ENCODE data around the gene NR1D1.
A peak's percentile ranks its signal among the peaks of the same experiment; 100 is the strongest.

Gene NR1D1

GRCh38 chr17:40122999-40123810 is 22.8 kb upstream of the NR1D1 start (continued):
- TF ChIP-seq REST (tag by site-specific recombination; IDR thresholded peaks at IDR 0.05): no peak
- no peak for TF ChIP-seq ZNF404 (tag by site-specific recombination; IDR thresholded peaks at IDR 0.05)
- peak; percentile 37; the same call in 1 of the 2 replicates for TF ChIP-seq ZBTB6 (tag by site-specific recombination; IDR thresholded peaks at IDR 0.05)
- no peak for TF ChIP-seq MEIS1 (CRISPR knock-in tag; IDR thresholded peaks at IDR 0.05; ENCODE audit: borderline replicate concordance)
- TF ChIP-seq ZNF324 (tag by site-specific recombination; IDR thresholded peaks at IDR 0.05): peak; percentile 86; the same call in 1 of the 2 replicates
- TF ChIP-seq KLF9 (tag by site-specific recombination; IDR thresholded peaks at IDR 0.05; ENCODE audit: low read depth): peak; percentile 72
- TF ChIP-seq KLF17 (tag by site-specific recombination; IDR thresholded peaks at IDR 0.05): peak; percentile 74; the same call in 1 of the 2 replicates
- peak; percentile 79 for TF ChIP-seq GLIS2 (tag by site-specific recombination; IDR thresholded peaks at IDR 0.05)
- TF ChIP-seq ZBTB17 (tag by site-specific recombination; IDR thresholded peaks at IDR 0.05): peak; percentile 98
- TF ChIP-seq ZFP37 (tag by site-specific recombination; IDR thresholded peaks at IDR 0.05): peak; percentile 93; the same call in 1 of the 2 replicates
- peak; percentile 29; the same call in 1 of the 2 replicates for TF ChIP-seq REPIN1 (tag by site-specific recombination; IDR thresholded peaks at IDR 0.05; ENCODE audit: low read depth)
- TF ChIP-seq YY2 (tag by site-specific recombination; IDR thresholded peaks at IDR 0.05): peak; percentile 71
- TF ChIP-seq SP7 (tag by site-specific recombination; IDR thresholded peaks at IDR 0.05): peak; percentile 77; the same call in 1 of the 2 replicates
- TF ChIP-seq ZNF449 (tag by site-specific recombination; IDR thresholded peaks at IDR 0.05): peak; percentile 52; the same call in 1 of the 2 replicates
- TF ChIP-seq ZNF121 (tag by site-specific recombination; IDR thresholded peaks at IDR 0.05): no peak
- TF ChIP-seq ZNF16 (tag by site-specific recombination; IDR thresholded peaks at IDR 0.05; ENCODE audit: low read depth): no peak
- TF ChIP-seq ZNF768 (tag by site-specific recombination; IDR thresholded peaks at IDR 0.05): no peak
- TF ChIP-seq ZNF423 (tag by site-specific recombination; IDR thresholded peaks at IDR 0.05): peak; percentile 20; the same call in 1 of the 2 replicates
- TF ChIP-seq ZFHX2 (tag by site-specific recombination; conservative IDR thresholded peaks at IDR 0.05): peak; percentile 67; the same call in 1 of the 2 replicates
- no peak for TF ChIP-seq ZFP3 (tag by site-specific recombination; IDR thresholded peaks at IDR 0.05; ENCODE audit: low read depth)
- TF ChIP-seq ZBTB8A (tag by site-specific recombination; IDR thresholded peaks at IDR 0.05): peak; percentile 59
- peak; percentile 58; the same call in 1 of the 2 replicates for TF ChIP-seq ZNF580 (tag by site-specific recombination; IDR thresholded peaks at IDR 0.05)
- peak; percentile 78 for TF ChIP-seq ZBTB7A (tag by site-specific recombination; IDR thresholded peaks at IDR 0.05; ENCODE audit: low read depth)
- no peak for TF ChIP-seq ZNF26 (tag by site-specific recombination; IDR thresholded peaks at IDR 0.05)
- no peak for TF ChIP-seq ZNF274 (IDR thresholded peaks at IDR 0.05; ENCODE audit: low read length)
- no peak for TF ChIP-seq ZNF274 (tag by site-specific recombination; IDR thresholded peaks at IDR 0.05; ENCODE audit: borderline replicate concordance)
- peak; percentile 80 for TF ChIP-seq ZNF692 (tag by site-specific recombination; IDR thresholded peaks at IDR 0.05)
- TF ChIP-seq BCL11A (tag by site-specific recombination; IDR thresholded peaks at IDR 0.05; ENCODE audit: low read depth): 0 out of 2 replicates have a peak, but pooled peaks have one; percentile 59
- peak; percentile 40; the same call in 1 of the 2 replicates for TF ChIP-seq ZNF341 (tag by site-specific recombination; IDR thresholded peaks at IDR 0.05; ENCODE audit: low read depth)

Measured in HEK293 (cell line).